ENCODE data around the gene UTP25.
"Not testable (repeated sequence)": the region's sequence is repeated elsewhere in the genome, so short reads cannot be mapped to it uniquely, and the experiment has no call there.

The UTP25 gene

GRCh38 chr1:209827384-209828262 lies at the start of gene UTP25:
UTP25 (plus strand) TSS chr1:209827972; CDS start chr1:209828064, 92 bp downstream.
- intact Hi-C loops (cut with DNase I): loop anchor here (2.0 kb wide), 1 partner anchor 43 kb away; the partner anchor contains the start of gene C1orf74
- DNase-seq: peak; percentile 80 to 98 (median 89)

- intact Hi-C loops (cut with DNase I): no loop called here
- no peak for DNase-seq
These were observed 49.7 kb upstream of the UTP25 start for GRCh38 chr1:209778102-209778501.

GRCh38 chr1:209780268-209780667 lies 47.5 kb upstream of the UTP25 start:
- no peak for DNase-seq
- intact Hi-C loops (cut with DNase I): no loop called here

GRCh38 chr1:209783386-209783785 lies 44.4 kb upstream of the UTP25 start:
- no peak for DNase-seq
- intact Hi-C loops (cut with DNase I): no loop called here

- intact Hi-C loops (cut with DNase I): loop anchor here (2.0 kb wide), 1 partner anchor 42 kb away; the partner anchor contains the start of gene UTP25
- peak; percentile 97 to 100 (median 99) for DNase-seq
These were observed 43.3 kb upstream of the UTP25 start, which contains the start of gene C1orf74 for GRCh38 chr1:209784265-209785169. C1orf74 (minus strand) TSS chr1:209784559; CDS start chr1:209783634, 925 bp downstream.

- DNase-seq: no peak
- intact Hi-C loops (cut with DNase I): loop anchor here (2.0 kb wide), 1 partner anchor 41 kb away; the partner anchor contains the start of gene UTP25
These were observed 42.2 kb upstream of the UTP25 start for GRCh38 chr1:209785592-209785991.

- no peak for DNase-seq
- intact Hi-C loops (cut with DNase I): no loop called here
These were observed 41.6 kb upstream of the UTP25 start for GRCh38 chr1:209786146-209786545.

GRCh38 chr1:209787551-209787950 lies 40.2 kb upstream of the UTP25 start:
- peak in 1 of 10 donors; percentile 68 for DNase-seq
- intact Hi-C loops (cut with DNase I): no loop called here

- no peak for DNase-seq
- intact Hi-C loops (cut with DNase I): no loop called here
These were observed 38.5 kb upstream of the UTP25 start for GRCh38 chr1:209789245-209789644.

GRCh38 chr1:209790286-209791193 lies 37.2 kb upstream of the UTP25 start:
- DNase-seq: no peak
- intact Hi-C loops (cut with DNase I): no loop called here

- DNase-seq: no peak
- intact Hi-C loops (cut with DNase I): no loop called here
These were observed 35.9 kb upstream of the UTP25 start for GRCh38 chr1:209791920-209792319.

GRCh38 chr1:209793711-209794110 lies 34.1 kb upstream of the UTP25 start:
- intact Hi-C loops (cut with DNase I); DNase-seq: not testable (repeated sequence)

- intact Hi-C loops (cut with DNase I): no loop called here
- DNase-seq: peak in 1 of 10 donors; percentile 61
These were observed 29.7 kb upstream of the UTP25 start for GRCh38 chr1:209797978-209798639.

GRCh38 chr1:209800984-209801834 lies 26.6 kb upstream of the UTP25 start:
- DNase-seq: no peak
- intact Hi-C loops (cut with DNase I): no loop called here

GRCh38 chr1:209802117-209802779 lies 25.5 kb upstream of the UTP25 start:
- intact Hi-C loops (cut with DNase I): no loop called here
- DNase-seq: no peak

- intact Hi-C loops (cut with DNase I): no loop called here
- no peak for DNase-seq
These were observed 25.0 kb upstream of the UTP25 start for GRCh38 chr1:209802780-209803152.

GRCh38 chr1:209803568-209803967 lies 24.2 kb upstream of the UTP25 start:
- intact Hi-C loops (cut with DNase I): no loop called here
- DNase-seq: no peak

GRCh38 chr1:209805341-209805781 lies 22.4 kb upstream of the UTP25 start:
- peak in 1 of 10 donors; percentile 77 for DNase-seq
- intact Hi-C loops (cut with DNase I): no loop called here
